KMS-11 (cell line): ENCODE results near the gene S100G.

Experiments used
- H2AFZ ChIP-seq: fragments of 200-600 bp; sonication (generic); 2 replicates; pipeline ENCODE4 v1.6.1; 2016; ENCODE audit warnings: antibody characterized with exemption, mixed run types, low read depth
- H3K27ac ChIP-seq: fragments of 200-600 bp; sonication (generic); 2 replicates; pipeline ENCODE4 v1.6.1; 2016; ENCODE audit warnings: mild to moderate bottlenecking, mixed run types
- H3K27me3 ChIP-seq: fragments of 200-600 bp; sonication (generic); 2 replicates; pipeline ENCODE4 v1.6.1; 2017; ENCODE audit warnings: mild to moderate bottlenecking, low read depth, mixed run types, moderate library complexity; ENCODE audit not compliant: insufficient read depth
- H3K36me3 ChIP-seq: fragments of 200-600 bp; sonication (generic); 2 replicates; pipeline ENCODE4 v1.6.1; 2017; ENCODE audit warnings: mild to moderate bottlenecking, mixed run types; ENCODE audit not compliant: insufficient read depth
- H3K4me1 ChIP-seq: fragments of 200-600 bp; sonication (generic); 2 replicates; pipeline ENCODE4 v1.6.1; 2016; ENCODE audit warnings: mild to moderate bottlenecking, low read depth, mixed run types; ENCODE audit not compliant: poor library complexity, severe bottlenecking
- H3K4me2 ChIP-seq: fragments of 200-600 bp; sonication (generic); 2 replicates; pipeline ENCODE4 v1.7.0; 2016; ENCODE audit warnings: mild to moderate bottlenecking, mixed run types
- H3K4me3 ChIP-seq: fragments of 200-600 bp; sonication (generic); IDR thresholded peaks from 2 replicates; pipeline ENCODE4 v1.6.1; 2017; ENCODE audit warnings: low read depth, low read length, mixed read lengths; ENCODE audit not compliant: insufficient read depth
- H3K79me2 ChIP-seq: fragments of 200-600 bp; sonication (generic); 2 replicates; pipeline ENCODE4 v1.6.1; 2016; ENCODE audit warnings: low read depth, mixed run types; ENCODE audit not compliant: insufficient read depth
- H3K9ac ChIP-seq: fragments of 200-600 bp; sonication (generic); 2 replicates; pipeline ENCODE4 v1.6.1; 2016; ENCODE audit warnings: mild to moderate bottlenecking, mixed run types
- H4K20me1 ChIP-seq: fragments of 200-600 bp; sonication (generic); 2 replicates; pipeline ENCODE4 v1.6.1; 2016; ENCODE audit warnings: mild to moderate bottlenecking, mixed run types; ENCODE audit not compliant: insufficient read depth
- CTCF ChIP-seq: fragments of 200-600 bp; sonication (generic); conservative IDR thresholded peaks from 2 replicates; pipeline ENCODE4 v1.6.1; 2017; ENCODE audit warnings: low read depth, mild to moderate bottlenecking, antibody characterized with exemption, low read length, moderate library complexity, mixed read lengths

The S100G gene

DNA sequence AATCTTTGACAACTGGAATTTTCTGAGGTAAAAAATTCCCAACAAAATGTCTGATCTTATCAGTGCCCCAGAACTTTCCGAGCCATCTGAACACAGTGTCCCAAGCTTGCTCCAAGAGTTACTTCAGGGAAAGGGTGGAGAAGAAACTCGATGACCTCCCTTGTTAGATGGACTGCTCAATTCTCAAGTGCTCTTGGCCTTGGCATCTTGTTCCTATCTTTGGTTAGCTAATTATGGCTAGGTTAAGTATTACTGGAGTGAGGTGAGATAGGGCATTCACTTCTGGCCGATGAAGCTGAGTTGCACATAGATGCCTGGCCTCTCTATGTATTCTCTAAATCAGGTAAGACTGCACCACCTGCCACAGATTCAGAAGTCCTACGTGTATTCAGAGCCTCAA lies 9.1 kb upstream of the S100G start:
- Histone ChIP-seq H3K4me3 (no peak overlapping the region), H3K27ac (no peak overlapping the region), H3K4me2 (no peak overlapping the region), H2AFZ (no peak overlapping the region), H4K20me1 (no peaks in the 10 kb centered on the region), H3K4me1 (no peaks in the 10 kb centered on the region), H3K79me2 (no peaks in the 10 kb centered on the region), H3K9ac (no peak overlapping the region), H3K36me3 (no peaks in the 10 kb centered on the region), H3K27me3 (no peaks in the 10 kb centered on the region)
- TF ChIP-seq CTCF, result no peak

DNA sequence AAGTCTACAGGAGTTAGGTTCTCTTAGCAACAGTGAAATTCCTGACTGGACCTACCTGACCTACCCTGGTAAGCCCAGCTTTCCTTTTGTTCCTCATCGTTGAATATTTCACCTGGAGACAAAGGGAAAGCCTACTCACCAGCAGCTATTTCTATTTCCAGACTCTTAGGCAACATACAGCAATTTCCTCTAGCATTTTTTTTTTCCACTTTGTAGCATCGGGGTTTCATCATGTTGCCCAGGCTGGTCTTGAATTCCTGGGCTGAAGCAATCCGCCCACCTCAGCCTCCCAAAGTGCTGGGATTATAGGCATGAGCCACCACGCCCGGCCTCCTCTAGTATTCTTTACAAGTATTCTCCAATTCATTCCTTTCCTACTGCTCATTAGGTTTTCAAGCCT lies 6.8 kb upstream of the S100G start:
- Histone ChIP-seq H3K9ac (no peak overlapping the region), H3K4me2 (no peak overlapping the region)
- no peak for TF ChIP-seq CTCF

GRCh38 chrX:16646366-16647138 lies 3.4 kb upstream of the S100G start:
- no peak overlapping the region for H2AFZ ChIP-seq
- H3K79me2 ChIP-seq, result no peaks in the 10 kb centered on the region
- H4K20me1 ChIP-seq, result no peaks in the 10 kb centered on the region
- no peak overlapping the region for H3K4me2 ChIP-seq
- no peak overlapping the region for H3K27ac ChIP-seq
- no peak overlapping the region for H3K4me3 ChIP-seq
- H3K36me3 ChIP-seq, result no peaks in the 10 kb centered on the region
- TF ChIP-seq CTCF, result no peak
- H3K9ac ChIP-seq, result no peak overlapping the region
- H3K4me1 ChIP-seq, result no peaks in the 10 kb centered on the region
- no peaks in the 10 kb centered on the region for H3K27me3 ChIP-seq

More for the DNA sequence above, 6.8 kb upstream of the S100G start:
- no peak overlapping the region for H3K4me3 ChIP-seq
- no peaks in the 10 kb centered on the region for H3K79me2 ChIP-seq
- no peaks in the 10 kb centered on the region for H4K20me1 ChIP-seq
- H3K27me3 ChIP-seq, result no peaks in the 10 kb centered on the region
- no peak overlapping the region for H3K27ac ChIP-seq
- no peaks in the 10 kb centered on the region for H3K36me3 ChIP-seq
- H3K4me1 ChIP-seq, result no peaks in the 10 kb centered on the region
- no peak overlapping the region for H2AFZ ChIP-seq

- Histone ChIP-seq H3K36me3 (no peaks in the 10 kb centered on the region), H3K27ac (no peak overlapping the region), H3K79me2 (no peaks in the 10 kb centered on the region), H3K4me2 (no peak overlapping the region), H4K20me1 (no peaks in the 10 kb centered on the region), H3K9ac (no peak overlapping the region), H3K4me1 (no peaks in the 10 kb centered on the region), H2AFZ (no peak overlapping the region), H3K27me3 (no peaks in the 10 kb centered on the region), H3K4me3 (no peak overlapping the region)
- TF ChIP-seq CTCF, result no peak
These were observed 1.6 kb downstream of the S100G start for GRCh38 chrX:16651391-16652024.
